Neural cell (in vitro differentiated cells): ENCODE results near the gene IQCM.

Experiments
- CTCF ChIP-seq: fragments of 450-650 bp; IDR thresholded peaks from 2 replicates; pipeline ENCODE4 v1.5.1; 2014; ENCODE audit warnings: antibody characterized with exemption, mild to moderate bottlenecking, moderate library complexity; ENCODE audit not compliant: poor library complexity, severe bottlenecking
- REST ChIP-seq: IDR thresholded peaks from 2 replicates; pipeline ENCODE4 v1.6.1; 2012; ENCODE audit warnings: borderline replicate concordance

GRCh38 chr4:149638073-149638472 is 177.6 kb downstream of the IQCM start:
- TF ChIP-seq CTCF, result no peak
- no peak for TF ChIP-seq REST
